Neuronal stem cell (in vitro differentiated cells): ENCODE measurements around the gene C16orf90.
"Not testable (repeated sequence)": the region's sequence is repeated elsewhere in the genome, so short reads cannot be mapped to it uniquely, and the experiment has no call there.

ENCODE experiments used
- DNase-seq: peaks from one replicate; pipeline ENCODE4 v3.0.0-alpha.2; 2013; ENCODE audit warnings: low spot score
- H2AFZ ChIP-seq: one replicate; pipeline ENCODE4 v1.6.1; 2013; ENCODE audit warnings: mild to moderate bottlenecking, low read length, inconsistent platforms
- H2AK5ac ChIP-seq: 2 replicates; pipeline ENCODE4 v1.6.1; 2013; ENCODE audit warnings: low read depth, mild to moderate bottlenecking, inconsistent platforms, low read length, moderate library complexity, mixed read lengths
- H2BK120ac ChIP-seq: 2 replicates; pipeline ENCODE4 v1.6.1; 2013; ENCODE audit warnings: low read depth, mild to moderate bottlenecking, inconsistent platforms, low read length, moderate library complexity, mixed read lengths
- H2BK12ac ChIP-seq: one replicate; pipeline ENCODE4 v1.6.1; 2013; ENCODE audit warnings: low read length, inconsistent platforms
- H2BK15ac ChIP-seq: 2 replicates; pipeline ENCODE4 v1.6.1; 2013; ENCODE audit warnings: mild to moderate bottlenecking, low read length, inconsistent platforms, mixed read lengths
- H2BK5ac ChIP-seq: one replicate; pipeline ENCODE4 v1.6.1; 2013; ENCODE audit warnings: inconsistent platforms, mild to moderate bottlenecking, low read length, moderate library complexity
- H3K14ac ChIP-seq: one replicate; pipeline ENCODE4 v1.6.1; 2013; ENCODE audit warnings: low read length, inconsistent platforms
- H3K18ac ChIP-seq: 2 replicates; pipeline ENCODE4 v1.6.1; 2013; ENCODE audit warnings: low read length, inconsistent platforms
- H3K23ac ChIP-seq: 2 replicates; pipeline ENCODE4 v1.6.1; 2013; ENCODE audit warnings: low read depth, mild to moderate bottlenecking, mixed read lengths, low read length, inconsistent platforms; ENCODE audit not compliant: poor library complexity
- H3K27ac ChIP-seq: replicated peaks from 3 replicates; pipeline ENCODE4 v1.5.1; 2013; ENCODE audit warnings: low read length, inconsistent platforms
- H3K27me3 ChIP-seq, 3 experiments: 2 replicates each; pipeline ENCODE4 v1.6.1; 2013; ENCODE audit warnings: low read length in 3 of 3, mild to moderate bottlenecking in 2 of 3, inconsistent platforms in 1 of 3, low read depth in 1 of 3, mixed read lengths in 1 of 3, moderate library complexity in 1 of 3; ENCODE audit not compliant: control insufficient read depth in 3 of 3, insufficient read depth in 3 of 3
- H3K36me3 ChIP-seq, 2 donors: replicated peaks in 1 of 2; 2 replicates each; pipeline ENCODE4 v1.6.1; 2013; ENCODE audit warnings: low read length in 2 of 2; ENCODE audit not compliant: control insufficient read depth in 2 of 2, insufficient read depth in 2 of 2
- H3K4ac ChIP-seq: 2 replicates; pipeline ENCODE4 v1.6.1; 2013; ENCODE audit warnings: inconsistent platforms, mild to moderate bottlenecking, low read length, moderate library complexity
- H3K4me1 ChIP-seq, 2 donors: 1 replicate in 1 of 2; 2 replicates in 1 of 2; pipeline ENCODE4 v1.6.1; 2013; ENCODE audit warnings: low read length in 2 of 2, low read depth in 1 of 2; ENCODE audit not compliant: control insufficient read depth in 2 of 2, insufficient read depth in 1 of 2
- H3K4me2 ChIP-seq: one replicate; pipeline ENCODE4 v1.6.1; 2013; ENCODE audit warnings: mild to moderate bottlenecking, low read length, inconsistent platforms; ENCODE audit not compliant: insufficient read depth, poor library complexity, severe bottlenecking
- H3K4me3 ChIP-seq, 2 donors: 2 replicates each; pipeline ENCODE4 v1.5.1; 2013; ENCODE audit warnings: low read length in 2 of 2, mild to moderate bottlenecking in 2 of 2, inconsistent platforms in 1 of 2, moderate library complexity in 1 of 2
- H3K79me1 ChIP-seq: one replicate; pipeline ENCODE4 v1.6.1; 2013; ENCODE audit warnings: low read depth, mild to moderate bottlenecking, inconsistent platforms, low read length, moderate library complexity
- H3K9ac ChIP-seq: one replicate; pipeline ENCODE4 v1.6.1; 2013; ENCODE audit warnings: mild to moderate bottlenecking, low read depth, low read length, inconsistent platforms; ENCODE audit not compliant: poor library complexity
- H3K9me3 ChIP-seq, 2 donors: replicated peaks in 1 of 2; 2 replicates each; pipeline versions ENCODE3 to v1.6.1; 2013; ENCODE audit warnings: low read length in 2 of 2, mild to moderate bottlenecking in 2 of 2, inconsistent platforms in 1 of 2, low read depth in 1 of 2, mixed read lengths in 1 of 2, moderate library complexity in 1 of 2; ENCODE audit not compliant: control insufficient read depth in 2 of 2, insufficient read depth in 1 of 2
- H4K8ac ChIP-seq: one replicate; pipeline ENCODE4 v1.6.1; 2013; ENCODE audit warnings: low read depth, mild to moderate bottlenecking, inconsistent platforms, low read length, moderate library complexity
- H4K91ac ChIP-seq: one replicate; pipeline ENCODE4 v1.6.1; 2013; ENCODE audit warnings: low read length, low read depth, mild to moderate bottlenecking, inconsistent platforms; ENCODE audit not compliant: poor library complexity
- WGBS, 2 donors: extraction: QIAGEN DNeasy Blood & Tissue Kit; methylation state at CpG; one replicate each; pipeline ENCODE4 v1.1.7; 2013; ENCODE audit warnings: missing lambda C conversion rate in 2 of 2, mixed read lengths in 1 of 2; ENCODE audit not compliant: insufficient read length in 2 of 2, insufficient replicate concordance in 1 of 2; ENCODE audit errors: extremely low coverage in 2 of 2; 5-methylcytosine and 5-hydroxymethylcytosine counted together

C16orf90 gene

DNA sequence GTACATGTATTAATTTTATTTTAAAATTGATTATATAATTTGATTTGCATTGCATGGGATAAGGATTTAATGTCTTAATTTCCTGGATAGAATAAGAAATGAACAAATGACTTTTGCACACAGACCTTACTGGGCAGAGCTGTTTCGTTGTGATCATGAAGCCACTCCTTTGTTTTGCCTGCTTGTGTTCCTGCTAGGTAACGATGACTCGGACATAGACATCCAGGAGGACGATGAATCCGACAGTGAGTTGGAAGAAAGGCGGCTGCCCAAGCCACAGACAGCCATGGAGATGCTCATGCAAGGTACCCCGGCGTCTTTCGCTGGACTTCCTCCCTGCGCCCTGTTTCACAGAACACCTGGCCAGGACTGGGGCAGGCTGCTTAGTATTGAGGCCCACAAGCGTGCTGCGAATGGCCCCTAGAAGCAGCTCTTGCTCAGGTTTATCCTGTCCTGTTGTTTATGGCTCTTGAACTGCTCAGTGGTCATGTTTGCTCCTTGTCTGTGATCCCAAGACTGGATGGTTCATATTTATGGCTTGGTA, 35.2 kb upstream of the C16orf90 start:
- no peak overlapping the region for H3K27ac ChIP-seq
- no peak for DNase-seq
- peaks cover 33 to 90% of the 10 kb centered on the region in 2 donors for H3K36me3 ChIP-seq

DNA sequence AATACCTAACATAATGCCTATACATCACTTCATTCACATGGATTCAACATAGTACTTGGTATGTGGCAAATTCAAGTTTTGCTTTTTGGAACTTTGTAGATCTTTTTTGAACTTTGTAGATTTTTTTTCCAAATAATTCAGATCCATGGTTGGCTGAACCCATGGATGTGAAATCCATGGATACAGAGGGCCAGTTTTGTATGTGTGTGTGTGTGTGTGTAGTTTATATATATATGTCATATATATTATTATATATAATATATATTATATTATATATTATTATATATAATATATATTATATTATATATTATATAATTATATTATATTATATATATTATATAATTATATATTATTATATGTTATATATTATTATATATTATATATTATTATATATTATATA, 33.9 kb upstream of the C16orf90 start:
- H2AK5ac ChIP-seq, result no peak overlapping the region

More for the DNA sequence above, 35.2 kb upstream of the C16orf90 start:
- Histone ChIP-seq H4K91ac (no peak overlapping the region), H3K23ac (no peak overlapping the region), H2BK120ac (no peak overlapping the region), H2AK5ac (no peak overlapping the region), H2BK15ac (no peak overlapping the region), H3K4ac (no peak overlapping the region), H3K9ac (peak overlapping the region; percentile 7), H3K4me1 (no peaks in the 10 kb centered on the region), H2BK5ac (no peak overlapping the region), H3K27me3 (no peaks in the 10 kb centered on the region), H3K79me1 (no peaks in the 10 kb centered on the region), H3K9me3 (peaks cover 2 to 22% of the 10 kb centered on the region in 2 donors), H2AFZ (no peak overlapping the region), H3K4me3 (peak overlapping the region in 1 of 2 donors; percentile 59), H4K8ac (no peak overlapping the region), H2BK12ac (no peak overlapping the region), H3K18ac (no peak overlapping the region), H3K14ac (no peak overlapping the region), H3K4me2 (no peak overlapping the region)
- WGBS, 2 donors, result no CpG with 5 or more reads among the region's 12 CpGs

GRCh38 chr16:3528406-3528805, 33.1 kb upstream of the C16orf90 start:
- Histone ChIP-seq H3K4ac (no peak overlapping the region), H2BK120ac (no peak overlapping the region), H2AK5ac (no peak overlapping the region), H2AFZ (no peak overlapping the region), H3K4me3 (no peak overlapping the region), H3K18ac (no peak overlapping the region), H3K4me2 (no peak overlapping the region), H3K9ac (no peak overlapping the region), H2BK15ac (no peak overlapping the region), H3K79me1 (no peaks in the 10 kb centered on the region), H3K23ac (no peak overlapping the region), H3K4me1 (no peaks in the 10 kb centered on the region), H2BK5ac (no peak overlapping the region), H3K9me3 (peaks cover 2 to 22% of the 10 kb centered on the region in 2 donors), H3K36me3 (peaks cover 25 to 89% of the 10 kb centered on the region in 2 donors), H3K27ac (no peak overlapping the region), H4K8ac (no peak overlapping the region), H3K27me3 (no peaks in the 10 kb centered on the region), H3K14ac (no peak overlapping the region), H4K91ac (no peak overlapping the region), H2BK12ac (no peak overlapping the region)
- no CpG with 5 or more reads among the region's 2 CpGs for WGBS, 2 donors
- no peak for DNase-seq

More for the DNA sequence above, 33.9 kb upstream of the C16orf90 start:
- Histone ChIP-seq H4K8ac (no peak overlapping the region), H2BK15ac (no peak overlapping the region), H3K14ac (no peak overlapping the region), H3K4me3 (no peak overlapping the region), H3K9ac (no peak overlapping the region), H2BK12ac (no peak overlapping the region), H3K27ac (no peak overlapping the region), H3K4me1 (no peaks in the 10 kb centered on the region), H3K4me2 (no peak overlapping the region), H3K4ac (no peak overlapping the region), H2BK120ac (no peak overlapping the region), H3K36me3 (peaks cover 31 to 89% of the 10 kb centered on the region in 2 donors), H3K27me3 (no peaks in the 10 kb centered on the region), H3K18ac (no peak overlapping the region), H2BK5ac (no peak overlapping the region), H3K23ac (no peak overlapping the region), H3K9me3 (peaks cover 2 to 22% of the 10 kb centered on the region in 2 donors), H4K91ac (no peak overlapping the region), H2AFZ (no peak overlapping the region), H3K79me1 (no peaks in the 10 kb centered on the region)
- no peak for DNase-seq

GRCh38 chr16:3527216-3527829, 32.0 kb upstream of the C16orf90 start:
- not testable (repeated sequence) for H3K14ac ChIP-seq, H2BK120ac ChIP-seq, H3K4me2 ChIP-seq, H2BK15ac ChIP-seq, H3K23ac ChIP-seq, H3K4me3 ChIP-seq, H4K8ac ChIP-seq, H2AK5ac ChIP-seq, H2AFZ ChIP-seq, H3K4me1 ChIP-seq, H3K9ac ChIP-seq, H2BK5ac ChIP-seq, DNase-seq, H4K91ac ChIP-seq, H3K79me1 ChIP-seq, H2BK12ac ChIP-seq, H3K27ac ChIP-seq, H3K27me3 ChIP-seq, H3K18ac ChIP-seq, H3K4ac ChIP-seq
- WGBS, 2 donors, result no CpG with 5 or more reads among the region's 12 CpGs
- peaks cover 21 to 89% of the 10 kb centered on the region in 2 donors for H3K36me3 ChIP-seq
- peaks cover 2 to 22% of the 10 kb centered on the region in 2 donors for H3K9me3 ChIP-seq
